ENCODE data around the gene HSFX3.

HSFX3 gene

DNA sequence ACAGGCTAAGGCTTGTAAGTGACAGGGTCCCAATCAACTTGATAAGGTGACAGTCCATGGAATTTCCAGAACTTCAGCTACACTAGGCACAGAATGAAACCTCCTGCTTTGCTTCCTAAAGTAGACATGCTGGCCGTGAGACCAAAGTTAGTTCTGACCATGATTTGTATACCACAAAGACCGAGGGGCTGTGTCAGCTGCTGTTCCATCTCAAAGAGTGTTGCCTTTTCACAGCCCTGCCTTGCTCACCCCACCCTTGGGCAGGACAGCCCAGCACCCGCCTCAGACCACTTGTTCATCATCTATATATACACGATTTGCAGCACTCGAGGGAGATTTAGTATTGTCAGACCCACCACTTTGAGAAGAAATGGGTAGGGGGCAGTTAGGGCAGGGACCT lies 50.0 kb downstream of the HSFX3 start:
- in situ Hi-C loops (cut with HindIII; ENCODE audit: low pct_ligation_motif_present, low pct_unique_long_range_greater_than_20kb, low sequenced_read_pairs): no loop called here
- no peak for DNase-seq

DNA sequence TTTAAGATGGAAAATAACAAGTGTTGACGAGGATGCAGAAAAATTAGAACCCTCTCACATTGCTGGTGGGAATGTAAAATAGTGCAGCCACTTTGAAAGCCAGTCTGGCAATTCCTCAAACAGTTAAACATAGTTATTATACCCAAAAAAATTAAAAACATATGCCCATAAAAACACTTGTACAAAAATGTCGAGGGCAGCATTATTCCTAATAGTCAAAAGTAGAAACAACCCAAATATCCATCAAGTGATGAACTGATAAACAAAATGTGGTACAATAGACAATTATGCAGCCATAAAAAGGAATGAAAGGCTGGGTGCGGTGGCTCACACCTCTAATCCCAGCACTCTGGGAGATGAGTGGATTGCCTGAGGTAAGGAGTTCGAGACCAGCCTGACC lies 51.0 kb downstream of the HSFX3 start:
- in situ Hi-C loops (cut with HindIII; ENCODE audit: low pct_ligation_motif_present, low pct_unique_long_range_greater_than_20kb, low sequenced_read_pairs): no loop called here

More for the DNA sequence above, 51.0 kb downstream of the HSFX3 start:
- no peak for DNase-seq

Data from ACHN (cell line).